Duodenal mucosa (tissue), 2 donors: Measurements from ENCODE around the gene METTL24.

Source experiments
- H3K27ac ChIP-seq: one replicate; pipeline ENCODE4 v1.7.0; 2013; ENCODE audit warnings: low read depth, low read length
- H3K27me3 ChIP-seq, 2 donors: one replicate each; pipeline ENCODE4 v1.7.0; 2013; ENCODE audit warnings: low read length in 2 of 2, control low read depth in 1 of 2; ENCODE audit not compliant: insufficient read depth in 2 of 2, control insufficient read depth in 1 of 2
- H3K36me3 ChIP-seq, 2 donors: one replicate each; pipeline ENCODE4 v1.7.0; 2013; ENCODE audit warnings: low read length in 2 of 2, control low read depth in 1 of 2; ENCODE audit not compliant: insufficient read depth in 2 of 2, control insufficient read depth in 1 of 2
- H3K4me1 ChIP-seq, 2 donors: one replicate each; pipeline ENCODE4 v1.7.0; 2013; ENCODE audit warnings: low read length in 2 of 2, control low read depth in 1 of 2; ENCODE audit not compliant: insufficient read depth in 2 of 2, control insufficient read depth in 1 of 2
- H3K4me3 ChIP-seq, 2 donors: one replicate each; pipeline ENCODE4 v1.7.0; 2013; ENCODE audit warnings: low read length in 2 of 2, low read depth in 1 of 2
- H3K9ac ChIP-seq, 2 donors: one replicate each; pipeline ENCODE4 v1.7.0; 2013; ENCODE audit warnings: low read length in 2 of 2, low read depth in 1 of 2
- H3K9me3 ChIP-seq, 2 donors: one replicate each; pipeline ENCODE4 v1.7.0; 2013; ENCODE audit warnings: low read length in 2 of 2, control low read depth in 1 of 2; ENCODE audit not compliant: control insufficient read depth in 1 of 2

METTL24 gene

DNA sequence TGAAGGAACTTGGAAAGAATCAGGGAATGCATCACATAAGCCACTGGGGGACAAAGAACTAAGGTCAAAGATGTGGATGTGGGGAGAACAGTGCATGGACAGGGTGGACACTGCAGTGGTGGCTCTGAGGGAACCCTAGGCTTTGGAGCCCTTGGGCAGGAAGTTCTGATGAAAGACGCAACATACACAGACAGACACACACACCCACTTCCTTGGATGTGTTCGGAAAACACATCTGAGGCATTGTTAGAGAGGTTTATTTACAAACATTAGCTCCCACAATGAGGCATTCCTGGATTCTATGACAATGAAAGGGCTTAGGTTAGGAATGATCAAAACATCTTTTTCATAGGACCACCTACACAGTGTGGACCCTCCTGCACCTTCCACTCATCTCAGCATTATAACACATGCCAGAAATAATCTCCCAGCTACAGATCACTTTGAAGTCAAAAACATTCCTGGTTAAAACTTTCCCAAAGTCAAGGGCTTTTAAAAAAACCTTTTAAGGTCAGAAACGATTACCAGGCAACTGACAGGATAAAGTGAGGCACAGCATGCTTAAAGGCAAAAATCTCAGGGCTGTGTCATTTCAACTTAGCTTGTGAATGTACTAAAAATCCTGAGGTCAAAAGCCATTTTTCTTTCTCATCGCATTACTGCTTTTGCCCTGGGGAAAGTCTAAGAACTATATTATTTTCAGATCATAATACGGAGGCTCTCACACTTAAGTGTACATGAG lies 6.4 kb upstream of the METTL24 start:
- Histone ChIP-seq H3K27ac (no peak overlapping the region), H3K9ac (no peak overlapping the region), H3K36me3 (no peaks in the 10 kb centered on the region), H3K4me3 (no peak overlapping the region), H3K9me3 (no peaks in the 10 kb centered on the region), H3K4me1 (peaks cover 4 to 9% of the 10 kb centered on the region in 2 donors), H3K27me3 (no peaks in the 10 kb centered on the region)

DNA sequence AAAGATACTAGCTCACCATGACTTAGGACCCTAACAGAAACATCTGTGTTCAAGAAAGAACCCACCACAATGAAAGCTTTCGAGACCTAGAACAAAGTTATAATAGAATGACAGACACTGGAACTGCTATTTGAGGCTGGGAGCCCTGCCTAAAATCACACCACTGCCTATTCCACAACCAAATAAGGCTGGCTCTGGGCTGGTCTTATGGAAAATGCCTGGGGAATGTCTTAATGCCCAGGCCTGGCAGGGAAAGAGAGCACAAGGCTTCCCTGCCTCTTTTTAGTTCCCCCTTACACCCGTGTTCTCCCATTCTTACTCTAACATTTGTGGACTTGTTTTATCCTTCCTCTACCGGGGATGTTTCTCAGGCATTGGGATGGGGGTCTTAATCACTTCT lies 5.6 kb upstream of the METTL24 start:
- Histone ChIP-seq H3K9me3 (no peaks in the 10 kb centered on the region), H3K27me3 (peaks cover 0 to 1% of the 10 kb centered on the region in 2 donors), H3K4me1 (peaks cover 4 to 9% of the 10 kb centered on the region in 2 donors), H3K9ac (no peak overlapping the region), H3K4me3 (no peak overlapping the region), H3K36me3 (no peaks in the 10 kb centered on the region), H3K27ac (no peak overlapping the region)

DNA sequence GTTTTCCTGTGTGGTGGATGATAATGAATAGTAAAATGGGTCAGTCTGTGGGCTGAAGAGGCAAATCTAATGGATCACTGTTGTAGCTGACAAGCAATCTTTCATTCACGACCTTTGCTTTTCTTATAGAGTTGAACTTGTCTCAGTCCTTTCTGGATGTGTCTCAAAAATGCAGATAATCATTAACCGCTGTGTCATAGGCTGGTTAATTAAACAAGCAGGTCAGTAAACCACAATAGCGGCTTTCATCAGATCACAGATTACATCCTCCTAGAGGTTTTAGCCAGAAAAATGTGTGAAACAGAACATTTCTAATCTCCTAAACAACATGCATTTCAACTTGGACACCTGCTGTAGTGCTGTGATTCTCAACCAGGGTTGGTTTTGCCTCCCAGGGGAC lies 2.5 kb upstream of the METTL24 start:
- H3K4me3 ChIP-seq: no peak overlapping the region
- H3K27me3 ChIP-seq: peaks cover 3 to 17% of the 10 kb centered on the region in 2 donors
- no peaks in the 10 kb centered on the region for H3K9me3 ChIP-seq
- no peak overlapping the region for H3K9ac ChIP-seq
- H3K36me3 ChIP-seq: no peaks in the 10 kb centered on the region
- peaks cover 9% of the 10 kb centered on the region in 2 donors for H3K4me1 ChIP-seq
- H3K27ac ChIP-seq: no peak overlapping the region

DNA sequence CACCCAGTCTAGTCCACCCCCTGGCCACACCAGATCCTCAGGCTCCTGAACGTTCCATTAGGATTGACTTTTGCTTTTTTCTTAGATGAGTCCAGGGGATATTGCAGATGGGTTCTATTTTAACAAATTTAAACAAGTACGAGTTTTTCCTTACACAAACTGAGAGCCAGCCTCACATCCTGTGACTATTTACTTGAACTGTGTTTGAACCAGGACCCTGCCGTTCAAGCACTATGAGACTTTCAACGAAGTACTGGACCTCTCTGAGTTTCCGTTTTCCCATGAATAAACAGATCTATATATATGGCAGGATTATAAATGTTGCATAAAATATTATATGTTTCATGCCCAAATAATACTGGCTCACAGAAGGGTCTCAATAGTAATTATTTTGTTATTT lies 1.4 kb upstream of the METTL24 start:
- Histone ChIP-seq H3K9me3 (no peaks in the 10 kb centered on the region), H3K27me3 (peaks cover 3 to 17% of the 10 kb centered on the region in 2 donors), H3K9ac (no peak overlapping the region), H3K4me3 (no peak overlapping the region), H3K36me3 (no peaks in the 10 kb centered on the region), H3K27ac (no peak overlapping the region), H3K4me1 (peaks cover 9% of the 10 kb centered on the region in 2 donors)

GRCh38 chr6:110358553-110359160 lies 508 bp upstream of the METTL24 start:
- peaks cover 3 to 17% of the 10 kb centered on the region in 2 donors for H3K27me3 ChIP-seq
- H3K4me3 ChIP-seq: peak overlapping the region; percentile 31 to 51
- no peaks in the 10 kb centered on the region for H3K9me3 ChIP-seq
- H3K9ac ChIP-seq: peak overlapping the region in 1 of 2 donors; percentile 22
- peaks cover 9% of the 10 kb centered on the region in 2 donors for H3K4me1 ChIP-seq
- no peak overlapping the region for H3K27ac ChIP-seq
- H3K36me3 ChIP-seq: no peaks in the 10 kb centered on the region

- no peak overlapping the region for H3K27ac ChIP-seq
- peaks cover 9% of the 10 kb centered on the region in 2 donors for H3K4me1 ChIP-seq
- H3K27me3 ChIP-seq: peaks cover 3 to 17% of the 10 kb centered on the region in 2 donors
- H3K9ac ChIP-seq: peak overlapping the region; percentile 1 to 50
- H3K9me3 ChIP-seq: no peaks in the 10 kb centered on the region
- H3K4me3 ChIP-seq: peak overlapping the region; percentile 70 to 71
- H3K36me3 ChIP-seq: no peaks in the 10 kb centered on the region
Measured at GRCh38 chr6:110357298-110357663, 868 bp downstream of the METTL24 start.

GRCh38 chr6:110356778-110357177 lies 1.4 kb downstream of the METTL24 start:
- Histone ChIP-seq H3K4me1 (peaks cover 9% of the 10 kb centered on the region in 2 donors), H3K9ac (no peak overlapping the region), H3K36me3 (no peaks in the 10 kb centered on the region), H3K4me3 (peak overlapping the region; percentile 70 to 71), H3K27ac (peak overlapping the region; percentile 10), H3K9me3 (no peaks in the 10 kb centered on the region), H3K27me3 (peaks cover 3 to 17% of the 10 kb centered on the region in 2 donors)

DNA sequence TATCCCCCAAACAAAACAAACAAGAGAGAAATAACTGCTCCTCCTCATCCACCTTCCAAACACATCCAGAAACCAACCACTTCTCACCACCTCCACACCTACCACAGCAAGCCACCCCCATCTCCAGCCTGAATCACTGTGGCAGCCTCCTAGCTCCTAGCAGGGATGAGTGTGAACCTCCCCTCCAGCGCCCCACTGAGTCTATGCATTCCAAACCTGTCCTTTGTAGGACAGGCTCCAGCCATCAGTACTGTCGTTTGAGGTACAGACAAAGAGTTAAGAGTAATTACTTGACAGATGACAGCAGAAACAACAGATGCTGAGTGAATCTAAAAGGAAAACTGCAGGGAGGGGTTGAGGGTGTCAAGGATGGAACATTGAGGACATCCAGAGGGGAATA lies 2.4 kb downstream of the METTL24 start:
- Histone ChIP-seq H3K27ac (no peak overlapping the region), H3K36me3 (no peaks in the 10 kb centered on the region), H3K4me1 (peaks cover 5 to 7% of the 10 kb centered on the region in 2 donors), H3K9ac (no peak overlapping the region), H3K27me3 (peaks cover 3 to 17% of the 10 kb centered on the region in 2 donors), H3K4me3 (no peak overlapping the region), H3K9me3 (no peaks in the 10 kb centered on the region)

GRCh38 chr6:110355022-110355421 lies 3.1 kb downstream of the METTL24 start:
- Histone ChIP-seq H3K4me1 (peaks cover 1 to 5% of the 10 kb centered on the region in 2 donors), H3K4me3 (no peak overlapping the region), H3K27me3 (peaks cover 3 to 17% of the 10 kb centered on the region in 2 donors), H3K9me3 (no peaks in the 10 kb centered on the region), H3K9ac (no peak overlapping the region), H3K27ac (no peak overlapping the region), H3K36me3 (no peaks in the 10 kb centered on the region)

DNA sequence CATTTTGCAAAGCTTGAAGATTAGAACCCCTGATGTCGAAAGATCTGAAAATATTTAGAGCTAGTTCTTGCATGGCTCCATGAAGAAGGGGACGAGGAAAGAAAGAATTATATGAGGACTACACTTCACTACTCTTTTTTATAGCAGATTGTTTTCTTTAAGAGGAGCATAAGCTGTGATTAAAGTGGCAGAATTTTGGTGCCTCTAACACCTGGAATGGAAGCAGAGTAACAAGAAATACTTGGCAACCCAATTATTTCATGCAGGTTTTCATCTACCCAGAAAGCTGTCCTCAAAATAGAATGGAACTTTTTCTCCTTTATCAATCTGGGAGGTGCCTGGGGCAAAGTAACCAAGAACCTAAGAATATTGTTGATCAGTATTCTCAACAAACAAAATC lies 4.0 kb downstream of the METTL24 start:
- H3K27ac ChIP-seq: no peak overlapping the region
- H3K27me3 ChIP-seq: peaks cover 3 to 17% of the 10 kb centered on the region in 2 donors
- no peak overlapping the region for H3K9ac ChIP-seq
- H3K4me3 ChIP-seq: no peak overlapping the region
- no peaks in the 10 kb centered on the region for H3K9me3 ChIP-seq
- no peaks in the 10 kb centered on the region for H3K36me3 ChIP-seq
- H3K4me1 ChIP-seq: peaks cover 0 to 5% of the 10 kb centered on the region in 2 donors
